Measurements from ENCODE around the gene SLC1A6. TPM values are rescaled to one million over a fixed set of nuclear protein-coding genes. Genes with fewer than 3 reads are reported as not detected.
"Not testable (repeated sequence)": the region's sequence is repeated elsewhere in the genome, so short reads cannot be mapped to it uniquely, and the experiment has no call there.

The SLC1A6 gene
- total RNA-seq, 2 donors from 2014 or later, result not detected

- no peak for DNase-seq (ENCODE audit: low spot score in 2 of 2)
- Mint-ChIP-seq H3K27ac (no peak overlapping the region), H3K36me3 (no peaks in the 10 kb centered on the region), H3K9me3 (no peaks in the 10 kb centered on the region)
- no peak for ATAC-seq
Measured at GRCh38 chr19:14972676-14973075, 7.0 kb downstream of the SLC1A6 start.

DNA sequence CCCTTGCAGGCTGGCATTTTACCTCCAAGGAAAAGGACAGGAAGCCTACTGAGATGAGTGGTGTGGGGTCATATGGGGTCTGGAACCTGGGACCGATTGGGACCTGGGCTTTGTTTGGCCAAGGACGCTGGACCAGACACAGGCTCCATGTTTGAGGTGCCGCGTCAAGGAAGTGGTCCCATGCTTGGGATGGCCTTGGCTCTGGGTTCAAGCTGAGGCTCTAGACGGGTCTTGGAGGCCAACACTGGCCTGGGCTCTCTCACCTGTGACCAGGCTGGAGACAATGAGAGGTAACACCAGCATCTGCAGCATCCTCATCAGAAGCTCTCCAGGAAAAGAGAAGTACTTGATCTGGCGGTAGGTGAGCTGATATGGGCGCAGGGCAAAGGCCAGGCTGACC, 8.2 kb downstream of the SLC1A6 start:
- Mint-ChIP-seq H3K27ac (no peak overlapping the region), H3K36me3 (no peaks in the 10 kb centered on the region), H3K9me3 (no peaks in the 10 kb centered on the region)
- DNase-seq (ENCODE audit: low spot score in 2 of 2), result no peak
- ATAC-seq, result no peak

- no peak for DNase-seq (ENCODE audit: low spot score in 2 of 2)
- H3K27ac Mint-ChIP-seq, result no peak overlapping the region
- H3K9me3 Mint-ChIP-seq, result no peaks in the 10 kb centered on the region
- no peak for ATAC-seq
- H3K36me3 Mint-ChIP-seq, result no peaks in the 10 kb centered on the region
Measured at GRCh38 chr19:14968247-14968646, 11.4 kb downstream of the SLC1A6 start.

DNA sequence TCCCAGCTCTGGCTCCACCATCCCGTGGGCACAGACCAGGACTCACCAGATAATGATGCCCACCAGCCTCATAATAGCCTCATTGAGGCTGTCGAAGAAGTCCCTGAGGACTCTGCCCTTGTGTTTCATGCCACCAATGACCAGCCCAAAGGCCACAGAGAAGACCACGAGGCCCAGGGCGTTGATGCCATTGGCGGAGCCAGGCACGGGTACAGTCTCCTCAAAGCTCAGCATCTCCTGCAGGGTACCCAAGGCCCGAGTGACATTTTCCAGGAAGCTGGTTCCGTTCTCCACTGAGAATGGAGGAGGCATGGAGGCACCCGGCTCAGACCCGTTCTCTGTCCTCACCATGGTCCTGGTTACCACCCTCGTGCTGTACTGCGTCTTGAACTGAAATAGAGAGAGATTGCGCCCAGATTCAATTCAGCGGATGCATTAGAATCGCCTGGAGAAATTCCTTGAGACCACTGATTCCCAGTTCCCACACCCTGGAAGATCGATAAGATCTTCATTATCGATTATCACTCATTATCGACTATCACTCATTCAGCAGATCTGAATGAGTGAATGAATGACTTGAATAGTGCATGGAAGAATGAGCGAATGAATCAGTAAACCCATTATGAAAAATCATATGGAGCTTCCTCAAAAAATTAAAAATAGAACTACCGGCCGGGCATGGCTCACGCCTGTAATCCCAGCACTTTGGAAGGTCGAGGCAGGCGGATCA, 17.5 kb downstream of the SLC1A6 start:
- peaks cover 0 to 12% of the 10 kb centered on the region in 2 donors for H3K36me3 Mint-ChIP-seq
- ATAC-seq (no peak), DNase-seq (ENCODE audit: low spot score in 2 of 2) (no peak)
- H3K9me3 Mint-ChIP-seq, result peaks cover 10 to 12% of the 10 kb centered on the region in 2 donors
- no peak overlapping the region for H3K27ac Mint-ChIP-seq

DNA sequence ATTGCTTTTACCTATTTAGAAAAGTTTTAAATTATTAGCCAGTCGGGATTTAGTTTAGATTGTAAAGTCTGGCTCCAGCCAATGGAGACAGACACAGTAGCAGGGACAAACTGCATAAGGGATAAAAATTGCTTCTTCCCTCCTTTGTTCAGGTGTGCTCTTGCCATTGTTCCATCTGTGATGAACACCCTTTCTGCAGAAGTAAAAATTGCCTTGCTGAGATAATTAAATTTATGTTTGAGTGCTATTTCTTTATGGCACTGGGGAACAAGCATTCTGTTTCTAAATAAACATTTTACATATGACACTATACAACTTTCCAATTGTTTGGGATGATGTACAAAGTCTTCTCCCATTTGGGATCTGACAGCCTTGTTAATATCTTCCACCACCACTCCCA, 20.4 kb downstream of the SLC1A6 start:
- Mint-ChIP-seq H3K36me3 (peaks cover 0 to 16% of the 10 kb centered on the region in 2 donors), H3K9me3 (peaks cover 15 to 20% of the 10 kb centered on the region in 2 donors), H3K27ac (no peak overlapping the region)
- DNase-seq (ENCODE audit: low spot score in 2 of 2) (no peak), ATAC-seq (no peak)

GRCh38 chr19:14957464-14957863, 22.2 kb downstream of the SLC1A6 start:
- Mint-ChIP-seq H3K9me3 (peaks cover 15 to 20% of the 10 kb centered on the region in 2 donors), H3K36me3 (peaks cover 0 to 16% of the 10 kb centered on the region in 2 donors), H3K27ac (no peak overlapping the region)
- no peak for DNase-seq (ENCODE audit: low spot score in 2 of 2)
- ATAC-seq, result no peak

DNA sequence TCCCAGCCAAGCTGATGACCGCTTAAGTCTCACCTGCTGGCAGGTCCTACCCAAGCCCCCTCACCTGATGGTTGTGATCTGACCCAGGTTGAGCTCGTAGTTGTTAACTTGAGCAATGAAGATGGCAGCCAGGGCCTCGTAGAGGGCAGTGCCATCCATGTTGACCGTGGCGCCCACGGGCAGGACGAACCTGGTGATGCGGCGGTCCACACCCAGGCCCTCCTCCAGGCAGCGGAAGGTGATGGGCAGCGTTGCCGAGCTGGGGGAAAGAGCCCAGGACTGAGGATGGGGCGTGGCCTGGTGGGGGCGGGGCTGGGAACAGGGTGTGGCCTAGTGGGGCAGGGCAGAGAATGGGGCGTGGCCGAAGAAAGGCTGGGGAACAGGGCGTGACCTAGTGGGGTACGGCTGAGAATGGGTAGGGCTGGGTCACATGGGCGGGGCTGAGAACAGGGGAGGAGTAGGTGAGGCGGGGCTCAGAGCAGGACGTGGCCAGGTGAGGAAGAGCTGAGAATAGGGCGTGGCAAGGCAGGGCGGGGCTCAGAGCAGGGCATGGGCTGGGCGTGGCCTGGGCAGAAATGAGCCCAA, 25.5 kb downstream of the SLC1A6 start:
- peaks cover 0 to 11% of the 10 kb centered on the region in 2 donors for H3K36me3 Mint-ChIP-seq
- peaks cover 10 to 13% of the 10 kb centered on the region in 2 donors for H3K9me3 Mint-ChIP-seq
- DNase-seq (ENCODE audit: low spot score in 2 of 2) (no peak), ATAC-seq (no peak)
- H3K27ac Mint-ChIP-seq, result no peak overlapping the region

GRCh38 chr19:14952767-14953166, 26.9 kb downstream of the SLC1A6 start:
- ATAC-seq, result no peak
- Mint-ChIP-seq H3K27ac (no peak overlapping the region), H3K36me3 (peaks cover 0 to 10% of the 10 kb centered on the region in 2 donors), H3K9me3 (peaks cover 9 to 13% of the 10 kb centered on the region in 2 donors)
- no peak for DNase-seq (ENCODE audit: low spot score in 2 of 2)

- no peaks in the 10 kb centered on the region for H3K36me3 Mint-ChIP-seq
- DNase-seq (ENCODE audit: low spot score in 2 of 2) (no peak), ATAC-seq (no peak)
- peaks cover 0 to 4% of the 10 kb centered on the region in 2 donors for H3K9me3 Mint-ChIP-seq
- no peak overlapping the region for H3K27ac Mint-ChIP-seq
Measured at GRCh38 chr19:14950421-14950820, 29.2 kb downstream of the SLC1A6 start.

GRCh38 chr19:14949876-14950275, 29.8 kb downstream of the SLC1A6 start:
- no peak overlapping the region for H3K27ac Mint-ChIP-seq
- peaks cover 0 to under 1% of the 10 kb centered on the region in 2 donors for H3K9me3 Mint-ChIP-seq
- no peak for DNase-seq (ENCODE audit: low spot score in 2 of 2)
- H3K36me3 Mint-ChIP-seq, result no peaks in the 10 kb centered on the region
- no peak for ATAC-seq

DNA sequence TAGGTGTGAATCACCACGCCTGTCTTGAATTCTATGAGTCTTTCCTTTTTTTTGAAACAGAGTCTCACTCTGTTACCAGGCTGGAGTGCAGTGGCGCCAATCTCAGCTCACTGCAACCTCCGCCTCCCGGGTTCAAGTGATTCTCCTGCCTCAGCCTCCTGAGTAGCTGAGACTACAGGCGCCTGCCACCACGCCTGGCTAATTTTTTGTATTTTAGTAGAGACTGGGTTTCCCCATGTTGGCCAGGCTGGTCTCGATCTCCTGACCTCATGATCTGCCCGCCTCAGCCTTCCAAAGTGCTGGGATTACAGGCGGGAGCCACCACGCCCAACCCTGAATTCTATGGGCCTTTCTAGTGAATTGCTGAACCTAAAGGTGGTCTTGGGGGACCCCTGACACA, 30.3 kb downstream of the SLC1A6 start:
- H3K9me3 Mint-ChIP-seq; DNase-seq (ENCODE audit: low spot score in 2 of 2); ATAC-seq; H3K27ac Mint-ChIP-seq; H3K36me3 Mint-ChIP-seq: not testable (repeated sequence)

DNA sequence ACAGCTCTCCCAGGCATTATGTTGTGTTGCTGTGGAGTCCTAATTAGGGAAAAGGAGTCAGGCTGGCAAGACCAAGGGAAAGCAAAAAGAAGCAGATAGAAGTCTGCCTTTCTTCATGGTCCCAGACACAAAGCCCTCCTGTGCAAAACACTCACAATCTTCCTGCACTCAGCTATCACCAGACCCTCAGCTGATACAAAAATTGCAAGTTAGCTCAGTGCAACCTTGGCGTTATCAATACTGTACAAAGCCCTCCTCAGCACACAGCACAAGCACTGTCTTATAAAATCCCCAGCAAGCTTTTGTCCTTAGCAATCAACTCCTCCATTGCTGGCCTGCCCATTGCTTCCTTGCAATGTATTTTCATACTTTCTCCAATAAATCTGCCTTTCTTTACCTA, 35.2 kb downstream of the SLC1A6 start:
- no peak overlapping the region for H3K27ac Mint-ChIP-seq
- no peak for ATAC-seq
- H3K9me3 Mint-ChIP-seq, result no peaks in the 10 kb centered on the region
- no peak for DNase-seq (ENCODE audit: low spot score in 2 of 2)
- no peaks in the 10 kb centered on the region for H3K36me3 Mint-ChIP-seq

DNA sequence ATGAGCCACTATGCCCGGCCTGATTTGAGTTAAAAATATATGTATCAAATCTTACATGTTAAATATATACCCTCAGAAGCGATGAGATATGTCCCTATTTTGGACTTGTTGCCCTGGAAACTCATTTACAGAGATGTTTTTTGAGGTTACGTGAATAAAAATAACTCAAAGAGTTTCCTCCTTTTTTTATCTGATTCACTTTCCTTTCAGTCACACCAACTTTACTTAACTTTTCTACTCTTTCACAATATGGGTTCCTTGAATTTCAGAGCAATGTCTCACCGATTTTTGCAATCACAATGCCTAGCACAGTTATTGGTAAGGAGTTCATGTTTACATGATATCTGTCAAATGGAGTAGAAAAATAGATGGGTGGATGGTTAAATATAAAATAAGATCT, 36.1 kb downstream of the SLC1A6 start:
- no peak overlapping the region for H3K27ac Mint-ChIP-seq
- no peak for ATAC-seq
- no peaks in the 10 kb centered on the region for H3K9me3 Mint-ChIP-seq
- DNase-seq (ENCODE audit: low spot score in 2 of 2), result no peak
- no peaks in the 10 kb centered on the region for H3K36me3 Mint-ChIP-seq

- Mint-ChIP-seq H3K27ac (no peak within 1 kb of the TSS), H3K36me3 (no peaks in the 10 kb centered on the region), H3K9me3 (no peaks in the 10 kb centered on the region)
- DNase-seq (ENCODE audit: low spot score in 2 of 2), result no peak
- ATAC-seq, result no peak
Measured at GRCh38 chr19:14941189-14941588, 38.5 kb downstream of the SLC1A6 start, which contains the start of gene OR7C2. Gene OR7C2, plus strand, starts transcription at chr19:14941489. Its CDS starts 0 bp downstream, at chr19:14941489.

GRCh38 chr19:14940266-14940665, 39.4 kb downstream of the SLC1A6 start:
- ATAC-seq, result no peak
- no peak for DNase-seq (ENCODE audit: low spot score in 2 of 2)
- Mint-ChIP-seq H3K36me3 (no peaks in the 10 kb centered on the region), H3K9me3 (no peaks in the 10 kb centered on the region), H3K27ac (no peak overlapping the region)

DNA sequence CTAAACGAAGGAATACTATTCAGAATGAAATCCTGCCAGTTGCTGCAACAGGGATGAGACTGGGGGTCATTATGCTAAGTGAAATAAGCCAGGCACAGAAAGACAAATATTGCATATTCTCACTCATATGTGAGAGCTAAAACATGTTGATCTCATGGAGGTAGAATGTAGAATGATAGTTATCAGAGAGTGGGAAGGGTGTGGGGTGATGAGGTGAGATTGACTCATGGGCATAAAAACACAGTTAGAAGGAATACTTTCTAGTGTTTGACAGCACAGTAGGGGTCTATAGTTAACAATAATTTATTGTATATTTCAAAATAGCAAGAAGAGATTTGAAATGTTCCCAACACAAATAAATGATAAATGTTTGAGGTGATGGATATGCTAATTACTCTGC, 46.2 kb downstream of the SLC1A6 start:
- Mint-ChIP-seq H3K9me3 (peaks cover 0 to 5% of the 10 kb centered on the region in 2 donors), H3K36me3 (no peaks in the 10 kb centered on the region), H3K27ac (no peak overlapping the region)
- no peak for DNase-seq (ENCODE audit: low spot score in 2 of 2)
- ATAC-seq, result no peak

- Mint-ChIP-seq H3K36me3 (peaks cover 0 to 10% of the 10 kb centered on the region in 2 donors), H3K27ac (no peak overlapping the region), H3K9me3 (peaks cover 8 to 9% of the 10 kb centered on the region in 2 donors)
- DNase-seq (ENCODE audit: low spot score in 2 of 2), result no peak
- ATAC-seq, result no peak
Measured at GRCh38 chr19:14916848-14917247, 62.8 kb downstream of the SLC1A6 start.

GRCh38 chr19:14915116-14915515, 64.5 kb downstream of the SLC1A6 start:
- DNase-seq (ENCODE audit: low spot score in 2 of 2), result no peak
- Mint-ChIP-seq H3K36me3 (peaks cover 0 to 10% of the 10 kb centered on the region in 2 donors), H3K27ac (no peak overlapping the region), H3K9me3 (peaks cover 8 to 9% of the 10 kb centered on the region in 2 donors)
- ATAC-seq, result no peak

All from activated naive CD4-positive, alpha-beta T cell treated with anti-CD3 and anti-CD28 coated beads, Interleukin-2, amount 50 U/mL, for 72 hours (primary cell).